Upper lobe of left lung (tissue), 4 donors: ENCODE measurements around the gene DGCR6.
"Not testable (repeated sequence)": the region's sequence is repeated elsewhere in the genome, so short reads cannot be mapped to it uniquely, and the experiment has no call there.

ENCODE experiments used
- EP300 ChIP-seq, 4 donors: sonication (generic); formaldehyde crosslinking; IDR thresholded peaks; one replicate each; pipeline ENCODE4 v1.5.1; 2017; ENCODE audit warnings: antibody characterized with exemption in 4 of 4, control low read depth in 2 of 4
- POLR2A ChIP-seq, 4 donors: fragments of 450-650 bp; IDR thresholded peaks; one replicate each; pipeline ENCODE4 v1.5.1; 2016 to 2017; ENCODE audit warnings: antibody characterized with exemption in 4 of 4, mild to moderate bottlenecking in 2 of 4
- TF ChIP-seq, protein P1 (sequence below), 6 experiments: fragments of 450-650 bp in 4 of 6; fragments of 200-600 bp in 2 of 6; sonication (generic) in 2 of 6; IDR thresholded peaks; one replicate each; pipeline ENCODE4 v1.5.1; 2016 to 2019; ENCODE audit warnings: antibody characterized with exemption in 6 of 6

DNA sequence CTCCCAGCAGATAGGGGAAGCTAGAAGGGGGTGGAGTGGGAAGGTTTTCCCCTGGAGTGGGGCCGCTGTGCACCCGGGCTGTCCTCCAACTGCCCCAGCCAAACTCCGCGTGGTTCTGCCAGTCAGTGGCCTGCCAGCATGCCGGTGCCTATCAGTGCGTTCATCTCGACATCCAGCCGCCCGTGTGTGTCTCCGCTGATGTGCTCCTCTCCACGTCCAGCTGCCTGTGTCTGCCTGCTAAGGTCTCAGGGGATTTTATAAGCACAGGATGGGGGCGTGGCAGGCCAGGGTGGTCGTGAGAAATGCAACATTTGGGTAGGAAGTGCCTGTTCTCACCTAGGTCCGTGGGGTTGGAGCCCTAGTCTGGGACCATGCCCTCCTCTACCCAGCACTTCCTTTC, 47.0 kb downstream of the DGCR6 start:
- not testable (repeated sequence) for TF ChIP-seq EP300, POLR2A (IDR thresholded peaks at IDR 0.05)
- TF ChIP-seq, protein P1, sequence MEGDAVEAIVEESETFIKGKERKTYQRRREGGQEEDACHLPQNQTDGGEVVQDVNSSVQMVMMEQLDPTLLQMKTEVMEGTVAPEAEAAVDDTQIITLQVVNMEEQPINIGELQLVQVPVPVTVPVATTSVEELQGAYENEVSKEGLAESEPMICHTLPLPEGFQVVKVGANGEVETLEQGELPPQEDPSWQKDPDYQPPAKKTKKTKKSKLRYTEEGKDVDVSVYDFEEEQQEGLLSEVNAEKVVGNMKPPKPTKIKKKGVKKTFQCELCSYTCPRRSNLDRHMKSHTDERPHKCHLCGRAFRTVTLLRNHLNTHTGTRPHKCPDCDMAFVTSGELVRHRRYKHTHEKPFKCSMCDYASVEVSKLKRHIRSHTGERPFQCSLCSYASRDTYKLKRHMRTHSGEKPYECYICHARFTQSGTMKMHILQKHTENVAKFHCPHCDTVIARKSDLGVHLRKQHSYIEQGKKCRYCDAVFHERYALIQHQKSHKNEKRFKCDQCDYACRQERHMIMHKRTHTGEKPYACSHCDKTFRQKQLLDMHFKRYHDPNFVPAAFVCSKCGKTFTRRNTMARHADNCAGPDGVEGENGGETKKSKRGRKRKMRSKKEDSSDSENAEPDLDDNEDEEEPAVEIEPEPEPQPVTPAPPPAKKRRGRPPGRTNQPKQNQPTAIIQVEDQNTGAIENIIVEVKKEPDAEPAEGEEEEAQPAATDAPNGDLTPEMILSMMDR (IDR thresholded peaks at IDR 0.05): not testable (repeated sequence)
